Hepatocyte (in vitro differentiated cells): Measurements from ENCODE around the gene REXO1.

ENCODE experiments used
- EZH2 ChIP-seq: fragments of 200-600 bp; sonication (generic); IDR thresholded peaks from 2 replicates; pipeline ENCODE4 v1.6.1; 2016; ENCODE audit warnings: antibody characterized with exemption, mild to moderate bottlenecking, borderline replicate concordance
- EZH2phosphoT487 ChIP-seq: fragments of 200-600 bp; sonication (generic); IDR thresholded peaks from one replicate; pipeline ENCODE4 v1.6.1; 2018; ENCODE audit warnings: antibody characterized with exemption, mild to moderate bottlenecking, low read depth, moderate library complexity; ENCODE audit not compliant: unreplicated experiment, severe bottlenecking
- TF ChIP-seq, protein P1 (sequence below): fragments of 200-600 bp; sonication (generic); IDR thresholded peaks from 2 replicates; pipeline ENCODE4 v1.5.1; 2016; ENCODE audit warnings: antibody characterized with exemption, mild to moderate bottlenecking; ENCODE audit not compliant: poor library complexity

DNA sequence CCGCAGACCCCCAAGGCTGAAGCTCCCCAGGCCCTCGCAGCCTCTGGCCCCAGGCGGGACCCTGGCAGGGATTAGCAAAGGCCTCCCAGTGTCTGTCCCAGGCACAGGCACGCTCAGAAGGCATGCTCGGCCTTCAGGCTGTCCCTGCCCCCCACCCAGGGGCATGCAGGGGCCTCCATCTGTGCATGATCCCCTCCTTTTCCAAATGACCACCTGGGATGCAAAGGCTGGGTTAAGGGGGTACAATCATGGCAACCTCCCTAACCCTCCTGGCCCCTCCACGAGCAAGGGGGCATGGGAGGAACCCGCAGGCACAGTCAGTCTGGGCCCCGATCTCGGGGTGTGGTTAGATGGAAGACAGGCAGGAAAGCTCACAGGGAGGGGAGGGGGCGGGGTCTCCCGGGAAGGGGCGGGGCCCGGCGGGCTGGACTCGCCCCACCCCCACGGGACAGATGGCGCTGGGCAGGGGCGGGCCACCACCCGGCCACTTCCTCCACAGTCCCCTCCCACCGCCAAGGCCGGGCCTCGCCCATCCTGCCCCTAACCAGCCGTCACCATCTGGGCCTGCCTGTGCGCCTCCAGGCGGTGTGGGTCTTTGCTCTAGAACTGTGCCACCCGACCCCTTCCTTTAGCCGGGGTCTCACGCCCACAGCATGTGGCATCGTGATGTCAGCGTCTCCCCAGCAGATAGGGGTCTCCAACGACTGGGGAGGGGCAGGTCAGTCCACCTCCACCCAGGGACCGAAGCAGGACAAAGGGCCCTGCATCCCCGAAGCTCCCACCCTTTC, 7.0 kb upstream of the REXO1 start:
- TF ChIP-seq, protein P1, sequence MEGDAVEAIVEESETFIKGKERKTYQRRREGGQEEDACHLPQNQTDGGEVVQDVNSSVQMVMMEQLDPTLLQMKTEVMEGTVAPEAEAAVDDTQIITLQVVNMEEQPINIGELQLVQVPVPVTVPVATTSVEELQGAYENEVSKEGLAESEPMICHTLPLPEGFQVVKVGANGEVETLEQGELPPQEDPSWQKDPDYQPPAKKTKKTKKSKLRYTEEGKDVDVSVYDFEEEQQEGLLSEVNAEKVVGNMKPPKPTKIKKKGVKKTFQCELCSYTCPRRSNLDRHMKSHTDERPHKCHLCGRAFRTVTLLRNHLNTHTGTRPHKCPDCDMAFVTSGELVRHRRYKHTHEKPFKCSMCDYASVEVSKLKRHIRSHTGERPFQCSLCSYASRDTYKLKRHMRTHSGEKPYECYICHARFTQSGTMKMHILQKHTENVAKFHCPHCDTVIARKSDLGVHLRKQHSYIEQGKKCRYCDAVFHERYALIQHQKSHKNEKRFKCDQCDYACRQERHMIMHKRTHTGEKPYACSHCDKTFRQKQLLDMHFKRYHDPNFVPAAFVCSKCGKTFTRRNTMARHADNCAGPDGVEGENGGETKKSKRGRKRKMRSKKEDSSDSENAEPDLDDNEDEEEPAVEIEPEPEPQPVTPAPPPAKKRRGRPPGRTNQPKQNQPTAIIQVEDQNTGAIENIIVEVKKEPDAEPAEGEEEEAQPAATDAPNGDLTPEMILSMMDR = no peak
- no peak for TF ChIP-seq EZH2
- TF ChIP-seq EZH2phosphoT487 = no peak
